BLaER1 (cell line): ENCODE data around the gene NLN.
"Not testable (repeated sequence)": the region's sequence is repeated elsewhere in the genome, so short reads cannot be mapped to it uniquely, and the experiment has no call there.

Source experiments
- H3K27ac ChIP-seq: shearing (Covaris generic); formaldehyde crosslinking; 2 replicates; pipeline ENCODE4 v1.8.1; 2022
- H3K27me3 ChIP-seq: shearing (Covaris generic); formaldehyde crosslinking; 2 replicates; pipeline ENCODE4 v1.8.1; 2022
- H3K36me3 ChIP-seq: shearing (Covaris generic); formaldehyde crosslinking; 2 replicates; pipeline ENCODE4 v1.8.1; 2022
- H3K4me1 ChIP-seq: shearing (Covaris generic); formaldehyde crosslinking; 2 replicates; pipeline ENCODE4 v1.8.1; 2022
- H3K4me2 ChIP-seq: shearing (Covaris generic); formaldehyde crosslinking; 2 replicates; pipeline ENCODE4 v1.8.1; 2022
- H3K4me3 ChIP-seq: shearing (Covaris generic); formaldehyde crosslinking; 2 replicates; pipeline ENCODE4 v1.8.1; 2022
- H3K9ac ChIP-seq: shearing (Covaris generic); formaldehyde crosslinking; 2 replicates; pipeline ENCODE4 v1.8.1; 2022
- H3K9me3 ChIP-seq: shearing (Covaris generic); formaldehyde crosslinking; 2 replicates; pipeline ENCODE4 v1.8.1; 2022
- H4K20me1 ChIP-seq: shearing (Covaris generic); formaldehyde crosslinking; 2 replicates; pipeline ENCODE4 v1.8.1; 2022
- Cebpa-rat ChIP-seq: shearing (Covaris generic); IDR thresholded peaks from 2 replicates; pipeline ENCODE4 v1.8.1; 2022

The NLN gene

GRCh38 chr5:65768723-65769346 is 46.8 kb downstream of the NLN start:
- H4K20me1 ChIP-seq: no peaks in the 10 kb centered on the region
- H3K27ac ChIP-seq: no peak overlapping the region
- H3K9me3 ChIP-seq: peaks cover 9% of the 10 kb centered on the region; the same call in 1 of the 2 replicates

GRCh38 chr5:65769539-65769938 is 47.5 kb downstream of the NLN start:
- H3K4me1 ChIP-seq: no peaks in the 10 kb centered on the region
- no peak overlapping the region for H3K9ac ChIP-seq
- H3K9me3 ChIP-seq: peaks cover 9% of the 10 kb centered on the region; the same call in 1 of the 2 replicates
- no peaks in the 10 kb centered on the region for H3K27me3 ChIP-seq
- H4K20me1 ChIP-seq: no peaks in the 10 kb centered on the region
- H3K27ac ChIP-seq: no peak overlapping the region
- no peak for TF ChIP-seq Cebpa-rat
- no peak overlapping the region for H3K4me2 ChIP-seq
- peaks cover 39% of the 10 kb centered on the region for H3K36me3 ChIP-seq
- H3K4me3 ChIP-seq: no peak overlapping the region

More at GRCh38 chr5:65768723-65769346, 46.8 kb downstream of the NLN start:
- peaks cover 39% of the 10 kb centered on the region for H3K36me3 ChIP-seq
- H3K9ac ChIP-seq: no peak overlapping the region
- H3K4me2 ChIP-seq: no peak overlapping the region
- no peak overlapping the region for H3K4me3 ChIP-seq
- TF ChIP-seq Cebpa-rat: no peak
- no peaks in the 10 kb centered on the region for H3K27me3 ChIP-seq
- H3K4me1 ChIP-seq: no peaks in the 10 kb centered on the region

GRCh38 chr5:65771266-65771665 is 49.3 kb downstream of the NLN start:
- no peak overlapping the region for H3K4me3 ChIP-seq
- H3K9me3 ChIP-seq: peaks cover 8% of the 10 kb centered on the region; the same call in 1 of the 2 replicates
- no peak overlapping the region for H3K27ac ChIP-seq
- H3K27me3 ChIP-seq: no peaks in the 10 kb centered on the region
- no peaks in the 10 kb centered on the region for H4K20me1 ChIP-seq
- H3K36me3 ChIP-seq: peaks cover 44% of the 10 kb centered on the region
- no peaks in the 10 kb centered on the region for H3K4me1 ChIP-seq
- H3K9ac ChIP-seq: no peak overlapping the region
- no peak overlapping the region for H3K4me2 ChIP-seq
- no peak for TF ChIP-seq Cebpa-rat

- not testable (repeated sequence) for H4K20me1 ChIP-seq, H3K9me3 ChIP-seq, H3K4me3 ChIP-seq, H3K9ac ChIP-seq, H3K4me2 ChIP-seq, H3K27ac ChIP-seq, H3K27me3 ChIP-seq, H3K4me1 ChIP-seq
- H3K36me3 ChIP-seq: peaks cover 27% of the 10 kb centered on the region
Measured at GRCh38 chr5:65772963-65773362, 51.0 kb downstream of the NLN start.

GRCh38 chr5:65774346-65774745 is 52.3 kb downstream of the NLN start:
- no peaks in the 10 kb centered on the region for H3K27me3 ChIP-seq
- TF ChIP-seq Cebpa-rat: no peak
- H4K20me1 ChIP-seq: no peaks in the 10 kb centered on the region
- H3K27ac ChIP-seq: no peak overlapping the region
- H3K9me3 ChIP-seq: no peaks in the 10 kb centered on the region
- no peaks in the 10 kb centered on the region for H3K4me1 ChIP-seq
- no peak overlapping the region for H3K4me3 ChIP-seq
- no peak overlapping the region for H3K9ac ChIP-seq
- no peak overlapping the region for H3K4me2 ChIP-seq
- H3K36me3 ChIP-seq: peaks cover 26% of the 10 kb centered on the region

GRCh38 chr5:65775476-65775875 is 53.5 kb downstream of the NLN start:
- H3K27me3 ChIP-seq: no peaks in the 10 kb centered on the region
- H3K36me3 ChIP-seq: peaks cover 32% of the 10 kb centered on the region
- H3K9me3 ChIP-seq: no peaks in the 10 kb centered on the region
- H3K4me2 ChIP-seq: no peak overlapping the region
- H3K9ac ChIP-seq: no peak overlapping the region
- H4K20me1 ChIP-seq: no peaks in the 10 kb centered on the region
- no peaks in the 10 kb centered on the region for H3K4me1 ChIP-seq
- H3K27ac ChIP-seq: no peak overlapping the region
- TF ChIP-seq Cebpa-rat: no peak
- H3K4me3 ChIP-seq: no peak overlapping the region

GRCh38 chr5:65776441-65777141 is 54.6 kb downstream of the NLN start:
- no peak for TF ChIP-seq Cebpa-rat
- Histone ChIP-seq H4K20me1 (no peaks in the 10 kb centered on the region), H3K9ac (no peak overlapping the region), H3K9me3 (no peaks in the 10 kb centered on the region), H3K36me3 (peaks cover 44% of the 10 kb centered on the region), H3K4me3 (no peak overlapping the region), H3K27me3 (no peaks in the 10 kb centered on the region), H3K4me2 (no peak overlapping the region), H3K4me1 (no peaks in the 10 kb centered on the region), H3K27ac (no peak overlapping the region)

- Histone ChIP-seq H3K36me3 (peaks cover 59% of the 10 kb centered on the region), H3K27me3 (no peaks in the 10 kb centered on the region), H3K4me3 (no peak overlapping the region), H3K9me3 (no peaks in the 10 kb centered on the region), H3K9ac (no peak overlapping the region), H3K27ac (no peak overlapping the region), H3K4me2 (no peak overlapping the region), H4K20me1 (no peaks in the 10 kb centered on the region), H3K4me1 (no peaks in the 10 kb centered on the region)
- TF ChIP-seq Cebpa-rat: no peak
Measured at GRCh38 chr5:65778126-65778525, 56.1 kb downstream of the NLN start.

- Histone ChIP-seq H3K27me3 (no peaks in the 10 kb centered on the region), H3K4me1 (no peaks in the 10 kb centered on the region), H3K27ac (no peak overlapping the region), H4K20me1 (no peaks in the 10 kb centered on the region), H3K9me3 (no peaks in the 10 kb centered on the region), H3K4me3 (no peak overlapping the region), H3K36me3 (peaks cover 61% of the 10 kb centered on the region), H3K4me2 (no peak overlapping the region), H3K9ac (no peak overlapping the region)
- no peak for TF ChIP-seq Cebpa-rat
Measured at GRCh38 chr5:65779643-65780042, 57.6 kb downstream of the NLN start.

GRCh38 chr5:65788296-65788695 is 66.3 kb downstream of the NLN start:
- not testable (repeated sequence) for H3K4me3 ChIP-seq, H3K27ac ChIP-seq, H3K4me2 ChIP-seq, H3K4me1 ChIP-seq, H3K9ac ChIP-seq, H3K9me3 ChIP-seq, H3K27me3 ChIP-seq, H4K20me1 ChIP-seq
- H3K36me3 ChIP-seq: peaks cover 56% of the 10 kb centered on the region
